Lower leg skin (tissue), 3 donors: ENCODE measurements around the gene ATP2B2.

Experiments
- POLR2A ChIP-seq, 2 donors: fragments of 450-650 bp; IDR thresholded peaks; one replicate each; pipeline ENCODE4 v1.6.1; 2016 to 2017; ENCODE audit warnings: antibody characterized with exemption in 2 of 2, mild to moderate bottlenecking in 1 of 2, moderate library complexity in 1 of 2
- TF ChIP-seq, protein P1 (sequence below), 3 donors: fragments of 450-650 bp; IDR thresholded peaks; one replicate each; pipeline ENCODE4 v1.5.1; 2016; ENCODE audit warnings: antibody characterized with exemption in 3 of 3, mild to moderate bottlenecking in 3 of 3, moderate library complexity in 2 of 3

DNA sequence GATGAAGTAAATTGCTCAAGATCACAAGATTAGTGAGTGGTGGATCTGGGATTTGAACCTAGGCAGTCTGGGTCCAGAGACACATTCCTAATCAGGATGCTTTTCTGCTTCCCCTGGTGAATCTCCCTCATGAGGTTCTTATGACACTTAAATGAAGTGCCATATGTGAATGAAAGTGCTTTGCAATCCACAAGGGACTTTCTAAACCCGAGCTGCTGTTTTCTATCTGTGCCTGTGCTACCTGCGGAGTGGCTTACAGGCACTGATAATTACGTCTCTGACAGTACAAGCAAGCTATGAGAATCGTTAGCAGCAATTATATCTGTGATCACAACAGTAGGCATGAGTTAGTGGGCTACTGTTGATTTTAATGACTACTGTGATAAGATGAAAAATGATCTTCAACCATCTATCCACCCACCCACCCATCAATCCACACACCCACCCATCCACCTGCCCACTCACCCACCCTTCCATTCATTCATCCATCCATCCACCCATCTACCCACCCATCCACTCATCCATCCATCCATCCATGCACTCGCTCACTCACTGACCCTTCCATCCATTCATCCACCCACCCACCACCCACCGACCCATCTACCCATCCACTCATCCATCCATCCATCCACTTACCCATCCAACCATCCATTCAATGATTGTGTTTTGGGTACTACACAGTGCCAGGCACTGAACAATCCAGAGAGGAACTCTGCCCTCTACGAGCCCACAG lies 51.8 kb downstream of the ATP2B2 start:
- TF ChIP-seq, protein P1, sequence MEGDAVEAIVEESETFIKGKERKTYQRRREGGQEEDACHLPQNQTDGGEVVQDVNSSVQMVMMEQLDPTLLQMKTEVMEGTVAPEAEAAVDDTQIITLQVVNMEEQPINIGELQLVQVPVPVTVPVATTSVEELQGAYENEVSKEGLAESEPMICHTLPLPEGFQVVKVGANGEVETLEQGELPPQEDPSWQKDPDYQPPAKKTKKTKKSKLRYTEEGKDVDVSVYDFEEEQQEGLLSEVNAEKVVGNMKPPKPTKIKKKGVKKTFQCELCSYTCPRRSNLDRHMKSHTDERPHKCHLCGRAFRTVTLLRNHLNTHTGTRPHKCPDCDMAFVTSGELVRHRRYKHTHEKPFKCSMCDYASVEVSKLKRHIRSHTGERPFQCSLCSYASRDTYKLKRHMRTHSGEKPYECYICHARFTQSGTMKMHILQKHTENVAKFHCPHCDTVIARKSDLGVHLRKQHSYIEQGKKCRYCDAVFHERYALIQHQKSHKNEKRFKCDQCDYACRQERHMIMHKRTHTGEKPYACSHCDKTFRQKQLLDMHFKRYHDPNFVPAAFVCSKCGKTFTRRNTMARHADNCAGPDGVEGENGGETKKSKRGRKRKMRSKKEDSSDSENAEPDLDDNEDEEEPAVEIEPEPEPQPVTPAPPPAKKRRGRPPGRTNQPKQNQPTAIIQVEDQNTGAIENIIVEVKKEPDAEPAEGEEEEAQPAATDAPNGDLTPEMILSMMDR (IDR thresholded peaks at IDR 0.05), result no peak
- TF ChIP-seq POLR2A (IDR thresholded peaks at IDR 0.05), result no peak
